SU-DHL-6 (cell line): ENCODE measurements around the gene ANGPTL5.

ENCODE experiments used
- CTCF ChIP-seq: fragments of 200-600 bp; sonication (generic); IDR thresholded peaks from one replicate; pipeline ENCODE4 v1.5.1; 2017; ENCODE audit warnings: antibody characterized with exemption, mild to moderate bottlenecking, low read length, moderate library complexity; ENCODE audit not compliant: insufficient read depth, poor library complexity, severe bottlenecking
- EZH2phosphoT487 ChIP-seq: fragments of 200-600 bp; sonication (generic), shearing (Covaris generic); conservative IDR thresholded peaks from 2 replicates; pipeline ENCODE4 v1.6.1; 2018; ENCODE audit warnings: mild to moderate bottlenecking, antibody characterized with exemption, low read length, moderate library complexity, mixed read lengths

- TF ChIP-seq CTCF (no peak), EZH2phosphoT487 (no peak)
Measured at GRCh38 chr11:101944923-101945322, 28.6 kb upstream of the ANGPTL5 start.
